Measurements from ENCODE around the gene ACAP2.
"Not testable (repeated sequence)": the region's sequence is repeated elsewhere in the genome, so short reads cannot be mapped to it uniquely, and the experiment has no call there.

ACAP2 gene

DNA sequence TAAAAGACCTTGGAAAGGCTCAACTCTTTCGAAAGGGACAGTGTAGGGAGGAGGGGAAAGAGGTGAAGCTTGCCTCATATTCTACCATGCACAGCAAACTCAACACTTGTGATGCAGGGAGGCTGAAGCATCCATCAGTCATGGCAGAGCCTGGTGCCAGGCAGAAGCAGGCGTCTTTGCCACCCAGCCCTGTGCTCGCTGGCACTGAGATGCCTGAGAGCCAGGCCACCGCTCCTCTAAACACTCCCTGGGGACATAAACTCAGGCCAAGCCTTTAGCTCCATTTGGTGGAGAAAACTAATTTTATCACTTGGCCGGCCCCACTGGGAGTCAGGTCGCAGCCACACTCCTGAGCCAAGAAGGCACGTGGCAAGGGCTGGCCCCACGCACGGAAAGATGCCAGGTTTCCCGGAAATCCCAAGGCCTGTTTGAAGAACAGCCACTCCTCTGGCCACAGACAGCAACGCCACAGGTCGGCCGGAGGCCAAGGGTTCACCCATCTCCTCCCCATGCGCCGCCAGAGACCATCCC, 202.6 kb downstream of the ACAP2 start:
- H3K4me1 ChIP-seq (ENCODE audit: control insufficient read depth, insufficient read depth, low read length, poor library complexity, severe bottlenecking), result no peaks in the 10 kb centered on the region
- H3K27ac ChIP-seq (ENCODE audit: insufficient read depth, low read length, poor library complexity, severe bottlenecking), result no peak overlapping the region
- H3K9me3 ChIP-seq (ENCODE audit: control insufficient read depth, low read length), result peaks cover 8% of the 10 kb centered on the region
- H3K36me3 ChIP-seq (ENCODE audit: control insufficient read depth, insufficient read depth, low read length), result no peaks in the 10 kb centered on the region
- no peak overlapping the region for H3K4me3 ChIP-seq (ENCODE audit: insufficient read depth, low read depth, low read length, poor library complexity, severe bottlenecking)
- no peak for DNase-seq
- H3K27me3 ChIP-seq (replicated peaks; ENCODE audit: control insufficient read depth, insufficient read depth, low read length, poor library complexity, severe bottlenecking), result no peaks in the 10 kb centered on the region

GRCh38 chr3:195239121-195239520, 203.7 kb downstream of the ACAP2 start:
- no peak overlapping the region for H3K4me3 ChIP-seq (ENCODE audit: insufficient read depth, low read depth, low read length, poor library complexity, severe bottlenecking)
- peaks cover 8% of the 10 kb centered on the region for H3K9me3 ChIP-seq (ENCODE audit: control insufficient read depth, low read length)
- H3K4me1 ChIP-seq (ENCODE audit: control insufficient read depth, insufficient read depth, low read length, poor library complexity, severe bottlenecking), result no peaks in the 10 kb centered on the region
- no peaks in the 10 kb centered on the region for H3K36me3 ChIP-seq (ENCODE audit: control insufficient read depth, insufficient read depth, low read length)
- no peak overlapping the region for H3K27ac ChIP-seq (ENCODE audit: insufficient read depth, low read length, poor library complexity, severe bottlenecking)
- DNase-seq, result no peak
- H3K27me3 ChIP-seq (replicated peaks; ENCODE audit: control insufficient read depth, insufficient read depth, low read length, poor library complexity, severe bottlenecking), result no peaks in the 10 kb centered on the region

- H3K27ac ChIP-seq (ENCODE audit: insufficient read depth, low read length, poor library complexity, severe bottlenecking), result no peak overlapping the region
- H3K9me3 ChIP-seq (ENCODE audit: control insufficient read depth, low read length), result peaks cover 8% of the 10 kb centered on the region
- H3K4me3 ChIP-seq (ENCODE audit: insufficient read depth, low read depth, low read length, poor library complexity, severe bottlenecking), result no peak overlapping the region
- no peaks in the 10 kb centered on the region for H3K36me3 ChIP-seq (ENCODE audit: control insufficient read depth, insufficient read depth, low read length)
- no peaks in the 10 kb centered on the region for H3K27me3 ChIP-seq (replicated peaks; ENCODE audit: control insufficient read depth, insufficient read depth, low read length, poor library complexity, severe bottlenecking)
- H3K4me1 ChIP-seq (ENCODE audit: control insufficient read depth, insufficient read depth, low read length, poor library complexity, severe bottlenecking), result no peaks in the 10 kb centered on the region
- no peak for DNase-seq
Measured at GRCh38 chr3:195238586-195239118, 204.2 kb downstream of the ACAP2 start.

DNA sequence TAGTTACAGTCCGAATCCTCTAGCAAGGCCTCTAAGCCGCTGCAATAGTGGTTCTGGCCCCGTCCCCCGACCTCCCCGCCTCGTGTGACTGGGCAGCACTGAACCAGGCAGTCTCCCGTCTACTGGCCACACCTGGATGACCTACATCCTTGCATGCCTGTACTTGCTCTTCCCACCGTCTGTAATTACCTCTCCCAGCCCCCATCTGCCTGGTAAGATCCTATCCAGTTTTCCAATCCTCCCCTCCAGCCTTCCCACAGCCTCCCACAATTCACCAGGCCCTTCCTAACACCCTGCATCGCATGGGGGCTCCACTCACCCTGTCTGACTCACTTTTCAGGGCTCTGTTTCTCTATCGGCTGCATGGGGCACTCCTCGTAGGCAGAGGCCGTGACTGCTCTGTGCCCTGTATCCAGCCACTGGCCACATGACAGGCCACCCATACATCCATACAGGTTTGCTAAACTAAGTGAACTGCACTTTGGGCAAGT, 204.7 kb downstream of the ACAP2 start:
- Histone ChIP-seq H3K27me3 (replicated peaks; ENCODE audit: control insufficient read depth, insufficient read depth, low read length, poor library complexity, severe bottlenecking) (no peaks in the 10 kb centered on the region), H3K4me1 (ENCODE audit: control insufficient read depth, insufficient read depth, low read length, poor library complexity, severe bottlenecking) (no peaks in the 10 kb centered on the region), H3K27ac (ENCODE audit: insufficient read depth, low read length, poor library complexity, severe bottlenecking) (no peak overlapping the region), H3K9me3 (ENCODE audit: control insufficient read depth, low read length) (peaks cover 8% of the 10 kb centered on the region), H3K4me3 (ENCODE audit: insufficient read depth, low read depth, low read length, poor library complexity, severe bottlenecking) (no peak overlapping the region), H3K36me3 (ENCODE audit: control insufficient read depth, insufficient read depth, low read length) (no peaks in the 10 kb centered on the region)
- no peak for DNase-seq

DNA sequence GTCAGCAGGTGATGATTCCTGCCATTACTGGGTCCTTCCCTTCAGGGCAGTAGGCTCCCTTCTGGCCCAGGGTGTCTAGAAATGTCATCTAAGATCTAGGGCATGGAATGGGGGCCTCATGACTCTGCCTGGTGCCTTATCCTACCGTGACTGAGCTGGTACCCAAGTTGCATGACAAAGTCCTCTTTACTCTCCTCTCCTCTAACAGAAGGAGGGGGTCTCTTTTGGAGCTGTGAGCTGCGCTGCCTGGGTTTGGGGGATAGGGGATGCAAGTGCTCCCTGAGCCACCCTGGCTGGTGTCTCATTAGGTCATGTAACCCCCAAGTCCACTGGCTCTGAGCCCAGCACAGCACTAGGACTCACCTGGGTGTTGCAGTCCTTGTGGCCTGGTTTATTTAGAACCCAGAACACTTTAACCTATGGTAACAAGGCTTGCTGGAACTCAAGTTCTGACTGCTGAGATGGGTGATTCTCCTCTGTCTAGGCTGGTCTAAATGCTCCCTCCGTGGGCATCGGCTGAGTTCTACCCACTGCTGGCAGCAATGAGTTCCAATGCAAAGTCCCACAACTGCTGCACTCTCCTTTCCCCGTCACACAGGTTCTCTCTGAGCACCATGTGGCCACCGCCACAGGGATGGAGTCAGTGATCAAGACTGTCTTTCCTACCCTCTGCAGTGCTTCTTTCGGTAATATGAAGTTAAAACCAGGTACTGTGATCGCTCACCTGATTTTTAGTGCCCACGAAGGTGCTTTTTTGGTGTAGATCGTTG, 205.8 kb downstream of the ACAP2 start:
- no peaks in the 10 kb centered on the region for H3K27me3 ChIP-seq (replicated peaks; ENCODE audit: control insufficient read depth, insufficient read depth, low read length, poor library complexity, severe bottlenecking)
- H3K27ac ChIP-seq (ENCODE audit: insufficient read depth, low read length, poor library complexity, severe bottlenecking), result no peak overlapping the region
- no peak for DNase-seq
- H3K9me3 ChIP-seq (ENCODE audit: control insufficient read depth, low read length), result peaks cover 8% of the 10 kb centered on the region
- H3K4me1 ChIP-seq (ENCODE audit: control insufficient read depth, insufficient read depth, low read length, poor library complexity, severe bottlenecking), result no peaks in the 10 kb centered on the region
- H3K4me3 ChIP-seq (ENCODE audit: insufficient read depth, low read depth, low read length, poor library complexity, severe bottlenecking), result no peak overlapping the region
- H3K36me3 ChIP-seq (ENCODE audit: control insufficient read depth, insufficient read depth, low read length), result no peaks in the 10 kb centered on the region

DNA sequence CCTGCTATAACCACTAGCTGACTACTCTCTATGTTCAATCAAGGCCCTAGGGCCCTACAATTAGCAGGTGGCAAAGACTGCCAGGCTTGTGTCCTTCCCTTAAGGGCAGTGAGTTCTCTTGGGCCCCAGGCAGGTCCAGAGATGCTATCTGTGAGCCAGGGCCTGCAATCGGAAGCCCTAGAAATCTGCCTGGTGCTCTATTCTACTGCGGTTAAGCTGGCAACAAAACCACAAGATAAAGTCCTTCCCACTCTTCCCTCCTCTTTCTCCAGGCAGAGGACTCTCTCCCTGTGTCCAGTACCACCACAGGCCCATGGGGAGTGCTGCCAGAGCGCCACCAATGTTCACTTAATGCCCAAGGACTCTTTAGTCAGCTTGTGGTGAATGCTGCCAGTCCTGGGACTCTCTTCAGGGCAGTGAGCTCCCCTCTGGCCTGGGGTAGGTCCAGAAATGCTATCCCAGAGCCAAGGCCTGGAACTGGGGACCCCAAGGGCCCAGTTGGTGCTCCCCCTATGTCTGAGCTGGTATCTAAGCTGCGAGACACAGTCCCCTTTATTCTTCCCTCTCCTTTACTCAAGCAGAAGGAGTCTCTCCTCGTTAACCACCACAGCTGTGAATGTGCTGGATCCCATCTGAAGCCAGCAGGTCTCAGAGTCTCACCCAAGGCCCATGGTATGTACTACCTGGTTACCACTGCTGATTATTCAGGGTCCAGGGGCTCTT, 206.6 kb downstream of the ACAP2 start:
- H3K36me3 ChIP-seq (ENCODE audit: control insufficient read depth, insufficient read depth, low read length), result no peaks in the 10 kb centered on the region
- H3K4me1 ChIP-seq (ENCODE audit: control insufficient read depth, insufficient read depth, low read length, poor library complexity, severe bottlenecking), result no peaks in the 10 kb centered on the region
- no peak overlapping the region for H3K27ac ChIP-seq (ENCODE audit: insufficient read depth, low read length, poor library complexity, severe bottlenecking)
- no peaks in the 10 kb centered on the region for H3K27me3 ChIP-seq (replicated peaks; ENCODE audit: control insufficient read depth, insufficient read depth, low read length, poor library complexity, severe bottlenecking)
- peaks cover 8% of the 10 kb centered on the region for H3K9me3 ChIP-seq (ENCODE audit: control insufficient read depth, low read length)
- H3K4me3 ChIP-seq (ENCODE audit: insufficient read depth, low read depth, low read length, poor library complexity, severe bottlenecking), result no peak overlapping the region
- DNase-seq, result no peak

GRCh38 chr3:195230244-195230643, 212.6 kb downstream of the ACAP2 start:
- DNase-seq, result no peak
- no peaks in the 10 kb centered on the region for H3K36me3 ChIP-seq (ENCODE audit: control insufficient read depth, insufficient read depth, low read length)
- no peaks in the 10 kb centered on the region for H3K9me3 ChIP-seq (ENCODE audit: control insufficient read depth, low read length)
- H3K4me3 ChIP-seq (ENCODE audit: insufficient read depth, low read depth, low read length, poor library complexity, severe bottlenecking), result no peak overlapping the region
- no peaks in the 10 kb centered on the region for H3K4me1 ChIP-seq (ENCODE audit: control insufficient read depth, insufficient read depth, low read length, poor library complexity, severe bottlenecking)
- H3K27me3 ChIP-seq (replicated peaks; ENCODE audit: control insufficient read depth, insufficient read depth, low read length, poor library complexity, severe bottlenecking), result no peaks in the 10 kb centered on the region
- no peak overlapping the region for H3K27ac ChIP-seq (ENCODE audit: insufficient read depth, low read length, poor library complexity, severe bottlenecking)

DNA sequence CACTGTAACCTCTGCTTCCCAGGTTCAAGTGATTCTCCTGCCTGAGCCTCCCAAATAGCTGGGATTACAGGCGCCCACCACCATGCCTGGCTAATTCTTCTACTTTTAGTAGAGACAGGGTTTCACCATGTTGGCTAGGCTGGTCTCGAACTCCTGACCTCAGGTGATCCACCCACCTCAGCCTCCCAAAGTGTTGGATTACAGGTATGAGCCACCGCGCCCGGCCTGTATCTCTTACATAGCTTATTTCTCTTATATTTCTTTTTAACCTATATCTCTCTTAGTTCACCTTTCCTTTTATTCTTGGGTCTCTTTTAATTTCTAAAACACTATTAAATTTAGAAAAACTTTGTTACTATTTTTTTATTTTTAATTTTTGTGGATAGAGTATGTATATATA, 213.9 kb downstream of the ACAP2 start:
- H3K27me3 ChIP-seq (replicated peaks; ENCODE audit: control insufficient read depth, insufficient read depth, low read length, poor library complexity, severe bottlenecking); H3K36me3 ChIP-seq (ENCODE audit: control insufficient read depth, insufficient read depth, low read length); DNase-seq; H3K4me3 ChIP-seq (ENCODE audit: insufficient read depth, low read depth, low read length, poor library complexity, severe bottlenecking); H3K4me1 ChIP-seq (ENCODE audit: control insufficient read depth, insufficient read depth, low read length, poor library complexity, severe bottlenecking); H3K27ac ChIP-seq (ENCODE audit: insufficient read depth, low read length, poor library complexity, severe bottlenecking); H3K9me3 ChIP-seq (ENCODE audit: control insufficient read depth, low read length): not testable (repeated sequence)

DNA sequence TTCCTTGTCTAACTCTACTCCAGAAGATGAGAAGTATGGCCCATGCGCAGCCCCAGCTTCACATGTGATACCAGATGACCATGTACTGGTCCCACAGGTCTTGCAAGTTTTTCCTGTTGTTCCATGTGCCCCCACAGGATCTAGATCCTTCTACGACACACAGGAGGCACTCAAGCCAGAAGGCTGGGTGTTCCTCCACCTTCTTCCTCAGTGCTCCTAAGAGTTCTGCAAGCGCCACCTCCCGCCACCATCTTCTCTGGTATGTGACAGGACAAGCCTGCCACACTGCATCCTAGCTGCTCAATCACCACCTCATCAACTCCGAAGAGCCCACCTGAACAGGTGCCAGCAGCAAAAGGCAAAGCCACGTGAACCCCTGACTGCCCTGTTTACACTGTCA, 214.9 kb downstream of the ACAP2 start:
- H3K27ac ChIP-seq (ENCODE audit: insufficient read depth, low read length, poor library complexity, severe bottlenecking), result no peak overlapping the region
- H3K27me3 ChIP-seq (replicated peaks; ENCODE audit: control insufficient read depth, insufficient read depth, low read length, poor library complexity, severe bottlenecking), result no peaks in the 10 kb centered on the region
- DNase-seq, result no peak
- no peaks in the 10 kb centered on the region for H3K36me3 ChIP-seq (ENCODE audit: control insufficient read depth, insufficient read depth, low read length)
- H3K9me3 ChIP-seq (ENCODE audit: control insufficient read depth, low read length), result no peaks in the 10 kb centered on the region
- H3K4me1 ChIP-seq (ENCODE audit: control insufficient read depth, insufficient read depth, low read length, poor library complexity, severe bottlenecking), result no peaks in the 10 kb centered on the region
- no peak overlapping the region for H3K4me3 ChIP-seq (ENCODE audit: insufficient read depth, low read depth, low read length, poor library complexity, severe bottlenecking)

All from effector memory CD4-positive, alpha-beta T cell (primary cell).